Liver (tissue), 9 donors: Measurements from ENCODE around the gene SLC24A3. TPM values are rescaled to one million over a fixed set of nuclear protein-coding genes. Genes with fewer than 3 reads are reported as not detected.

Source experiments
- DNase-seq: peaks from one replicate; pipeline ENCODE4 v3.0.0-alpha.2; 2017; ENCODE audit warnings: low spot score
- H3K27ac ChIP-seq, 2 donors: one replicate each; pipeline ENCODE4 v1.7.0; 2013; ENCODE audit warnings: inconsistent platforms in 2 of 2, low read length in 2 of 2, control low read depth in 1 of 2, low read depth in 1 of 2, mild to moderate bottlenecking in 1 of 2
- H3K27me3 ChIP-seq, 4 donors: one replicate each; pipeline versions ENCODE4 v1.6.1 to v1.7.0; 2013; ENCODE audit warnings: low read length in 3 of 4, inconsistent platforms in 1 of 4, mild to moderate bottlenecking in 1 of 4, moderate library complexity in 1 of 4; ENCODE audit not compliant: control insufficient read depth in 4 of 4, insufficient read depth in 4 of 4
- H3K36me3 ChIP-seq, 4 donors: one replicate each; pipeline versions ENCODE4 v1.6.1 to v1.7.0; 2013; ENCODE audit warnings: low read length in 3 of 4, mild to moderate bottlenecking in 3 of 4, low read depth in 1 of 4, moderate library complexity in 1 of 4; ENCODE audit not compliant: control insufficient read depth in 4 of 4, insufficient read depth in 3 of 4
- H3K4me1 ChIP-seq, 4 donors: one replicate each; pipeline versions ENCODE4 v1.6.1 to v1.7.0; 2013; ENCODE audit warnings: low read length in 3 of 4, mild to moderate bottlenecking in 3 of 4, moderate library complexity in 1 of 4; ENCODE audit not compliant: control insufficient read depth in 4 of 4, insufficient read depth in 4 of 4
- H3K4me3 ChIP-seq, 3 donors: one replicate each; pipeline versions ENCODE4 v1.6.1 to v1.7.0; 2013; ENCODE audit warnings: low read length in 3 of 3, control low read depth in 1 of 3, low read depth in 1 of 3, mild to moderate bottlenecking in 1 of 3
- H3K9ac ChIP-seq, 2 donors: one replicate each; pipeline ENCODE4 v1.7.0; 2013; ENCODE audit warnings: low read length in 2 of 2, mild to moderate bottlenecking in 2 of 2, moderate library complexity in 2 of 2, control low read depth in 1 of 2, low read depth in 1 of 2
- H3K9me3 ChIP-seq, 4 donors: one replicate each; pipeline versions ENCODE4 v1.6.1 to v1.7.0; 2013; ENCODE audit warnings: low read length in 3 of 4; ENCODE audit not compliant: control insufficient read depth in 4 of 4
- EGR1 ChIP-seq, 2 donors: IDR thresholded peaks; 2 replicates each; pipeline ENCODE4 v1.6.1; 2016 to 2018; ENCODE audit warnings: antibody characterized with exemption in 2 of 2, low read depth in 2 of 2
- FOXA1 ChIP-seq: IDR thresholded peaks from 2 replicates; pipeline ENCODE4 v1.6.1; 2016; ENCODE audit warnings: antibody characterized with exemption
- FOXA2 ChIP-seq: IDR thresholded peaks from 2 replicates; pipeline ENCODE4 v1.6.1; 2016; ENCODE audit warnings: antibody characterized with exemption
- HNF4G ChIP-seq: IDR thresholded peaks from 2 replicates; pipeline ENCODE4 v1.6.1; 2016; ENCODE audit warnings: antibody characterized with exemption
- JUND ChIP-seq, 2 donors: IDR thresholded peaks; 2 replicates each; pipeline ENCODE4 v1.6.1; 2016; ENCODE audit warnings: antibody characterized with exemption in 2 of 2
- MAX ChIP-seq: IDR thresholded peaks from 2 replicates; pipeline ENCODE4 v1.6.1; 2016; ENCODE audit warnings: antibody characterized with exemption
- REST ChIP-seq: IDR thresholded peaks from 2 replicates; pipeline ENCODE4 v1.6.1; 2016; ENCODE audit warnings: antibody characterized with exemption, mild to moderate bottlenecking
- RXRA ChIP-seq, 2 donors: IDR thresholded peaks; 2 replicates each; pipeline ENCODE4 v1.6.1; 2017 to 2018; ENCODE audit warnings: antibody characterized with exemption in 2 of 2, mild to moderate bottlenecking in 1 of 2
- SP1 ChIP-seq: IDR thresholded peaks from 2 replicates; pipeline ENCODE4 v1.6.1; 2018; ENCODE audit warnings: antibody characterized with exemption, mild to moderate bottlenecking
- TAF1 ChIP-seq: conservative IDR thresholded peaks from 2 replicates; pipeline ENCODE4 v1.6.1; 2016; ENCODE audit warnings: antibody characterized with exemption, mild to moderate bottlenecking
- YY1 ChIP-seq: IDR thresholded peaks from 2 replicates; pipeline ENCODE4 v1.6.1; 2016; ENCODE audit warnings: antibody characterized with exemption, mild to moderate bottlenecking
- ZBTB33 ChIP-seq: IDR thresholded peaks from 2 replicates; pipeline ENCODE4 v1.6.1; 2016; ENCODE audit warnings: antibody characterized with exemption
- WGBS: extraction: QIAGEN DNeasy Blood & Tissue Kit; methylation state at CpG from one replicate; pipeline ENCODE4 v1.1.7; 2013; 5-methylcytosine and 5-hydroxymethylcytosine counted together
- polyA plus RNA-seq, 2 donors: library from polyadenylated mRNA; stranded (reverse) in 1 of 2; unstranded in 1 of 2; fragments of 200-250 nt in 1 of 2; fragments of >200 nt in 1 of 2; fragmentation: Nextera tagmentation in 1 of 2; extraction: Ambion mirVana in 1 of 2; gene quantifications; one replicate each; pipeline versions ENCODE4 v1.2.1 to v1.2.3, GENCODE V29; 2013 to 2015
- total RNA-seq, 2 donors: library from RNA; depleted of rRNA; stranded (reverse); fragments of >200 nt; gene quantifications; one replicate each; pipeline ENCODE4 v1.2.3, GENCODE V29; 2014
- donor health status: healthy.
- donor health status: healthy.
- donor health status: healthy.
- donor health status: healthy.
- donor health status: healthy.

Gene SLC24A3
- total and polyA plus RNA-seq, 4 donors = 0.28 to 1.8 (median 0.46) TPM

- TF ChIP-seq REST = no peak
- TF ChIP-seq EGR1 (IDR thresholded peaks at IDR 0.05; ENCODE audit: low read depth in 2 of 2) = no peak
These were observed 376.3 kb downstream of the SLC24A3 start (continued) for GRCh38 chr20:19588732-19589131.

- H3K4me1 ChIP-seq = no peaks in the 10 kb centered on the region
- TF ChIP-seq FOXA1 (no peak), SP1 (no peak), RXRA (IDR thresholded peaks at IDR 0.05) (no peak), YY1 (no peak), HNF4G (no peak), JUND (IDR thresholded peaks at IDR 0.05) (no peak), FOXA2 (no peak), TAF1 (no peak), REST (no peak), ZBTB33 (no peak), MAX (no peak)
- no peak for DNase-seq
- WGBS = 93% methylated on average over 5 of the region's 5 CpGs
- H3K27ac ChIP-seq = no peak overlapping the region
- H3K9me3 ChIP-seq = peaks cover 0 to 3% (median 0%) of the 10 kb centered on the region in 4 donors
- H3K36me3 ChIP-seq = no peaks in the 10 kb centered on the region
- H3K9ac ChIP-seq = no peak overlapping the region
- no peak overlapping the region for H3K4me3 ChIP-seq
- H3K27me3 ChIP-seq = peaks cover 0 to 3% (median 0%) of the 10 kb centered on the region in 4 donors
These were observed 377.4 kb downstream of the SLC24A3 start for GRCh38 chr20:19589787-19590362.
